Measurements from ENCODE around the gene EPHB4. TPM values are rescaled to one million over a fixed set of nuclear protein-coding genes. Genes with fewer than 3 reads are reported as not detected.

The EPHB4 gene
- total and polyA plus RNA-seq, 12 donors: 13.8 to 41.6 (median 21.0) TPM

DNA sequence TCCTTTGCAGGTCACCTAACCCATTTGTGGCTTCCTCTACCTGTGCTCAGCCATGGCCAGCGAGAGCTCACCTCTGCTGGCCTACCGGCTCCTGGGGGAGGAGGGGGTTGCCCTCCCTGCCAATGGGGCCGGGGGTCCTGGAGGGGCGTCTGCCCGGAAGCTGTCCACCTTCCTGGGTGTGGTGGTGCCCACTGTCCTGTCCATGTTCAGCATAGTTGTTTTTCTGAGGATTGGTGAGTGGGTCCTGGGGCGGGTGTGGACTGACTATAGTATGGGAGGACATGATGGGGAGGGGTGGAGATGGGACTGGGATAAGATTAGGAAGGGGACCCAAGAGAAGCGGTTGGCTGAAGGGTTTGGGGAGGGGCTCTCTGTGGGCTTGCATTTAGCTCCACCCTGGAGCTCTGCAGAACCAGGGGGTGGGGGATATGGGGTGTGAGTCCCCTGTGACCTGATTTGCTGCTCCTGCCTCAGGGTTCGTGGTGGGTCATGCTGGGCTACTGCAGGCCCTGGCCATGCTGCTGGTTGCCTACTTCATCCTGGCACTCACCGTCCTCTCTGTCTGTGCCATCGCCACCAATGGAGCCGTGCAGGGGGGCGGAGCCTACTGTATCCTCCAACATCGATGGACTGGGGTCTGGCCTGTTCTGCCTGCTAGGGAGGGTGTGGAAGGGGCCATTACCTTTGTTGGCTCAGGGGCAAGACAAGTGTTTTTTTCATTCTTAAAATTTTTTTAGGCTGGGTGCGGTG is 27.0 kb upstream of the EPHB4 start:
- no peak for DNase-seq
- WGBS, 2 donors: 91% methylated on average over 14 of the region's 14 CpGs
- Histone ChIP-seq H3K27me3 (no peaks in the 10 kb centered on the region), H3K4me1 (peaks cover 8 to 21% (median 16%) of the 10 kb centered on the region in 9 donors), H3K4me3 (peak overlapping the region in 1 of 10 donors; percentile 91), H3K36me3 (peaks cover 0 to 42% (median 0%) of the 10 kb centered on the region in 9 donors), H3K27ac (no peak overlapping the region), H3K9me3 (no peaks in the 10 kb centered on the region)
- ATAC-seq: no peak
- intact Hi-C loops (cut with DNase I): loop anchor here in 7 of 10 donors (5.0 to 10.0 kb wide), 5 partner anchors 52 to 380 kb away; partner anchors contain the start of genes POP7 (in 4 of the 7) and TSC22D4 (in 1 of the 7)
- TF ChIP-seq, protein P1, sequence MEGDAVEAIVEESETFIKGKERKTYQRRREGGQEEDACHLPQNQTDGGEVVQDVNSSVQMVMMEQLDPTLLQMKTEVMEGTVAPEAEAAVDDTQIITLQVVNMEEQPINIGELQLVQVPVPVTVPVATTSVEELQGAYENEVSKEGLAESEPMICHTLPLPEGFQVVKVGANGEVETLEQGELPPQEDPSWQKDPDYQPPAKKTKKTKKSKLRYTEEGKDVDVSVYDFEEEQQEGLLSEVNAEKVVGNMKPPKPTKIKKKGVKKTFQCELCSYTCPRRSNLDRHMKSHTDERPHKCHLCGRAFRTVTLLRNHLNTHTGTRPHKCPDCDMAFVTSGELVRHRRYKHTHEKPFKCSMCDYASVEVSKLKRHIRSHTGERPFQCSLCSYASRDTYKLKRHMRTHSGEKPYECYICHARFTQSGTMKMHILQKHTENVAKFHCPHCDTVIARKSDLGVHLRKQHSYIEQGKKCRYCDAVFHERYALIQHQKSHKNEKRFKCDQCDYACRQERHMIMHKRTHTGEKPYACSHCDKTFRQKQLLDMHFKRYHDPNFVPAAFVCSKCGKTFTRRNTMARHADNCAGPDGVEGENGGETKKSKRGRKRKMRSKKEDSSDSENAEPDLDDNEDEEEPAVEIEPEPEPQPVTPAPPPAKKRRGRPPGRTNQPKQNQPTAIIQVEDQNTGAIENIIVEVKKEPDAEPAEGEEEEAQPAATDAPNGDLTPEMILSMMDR (IDR thresholded peaks at IDR 0.05): no peak

DNA sequence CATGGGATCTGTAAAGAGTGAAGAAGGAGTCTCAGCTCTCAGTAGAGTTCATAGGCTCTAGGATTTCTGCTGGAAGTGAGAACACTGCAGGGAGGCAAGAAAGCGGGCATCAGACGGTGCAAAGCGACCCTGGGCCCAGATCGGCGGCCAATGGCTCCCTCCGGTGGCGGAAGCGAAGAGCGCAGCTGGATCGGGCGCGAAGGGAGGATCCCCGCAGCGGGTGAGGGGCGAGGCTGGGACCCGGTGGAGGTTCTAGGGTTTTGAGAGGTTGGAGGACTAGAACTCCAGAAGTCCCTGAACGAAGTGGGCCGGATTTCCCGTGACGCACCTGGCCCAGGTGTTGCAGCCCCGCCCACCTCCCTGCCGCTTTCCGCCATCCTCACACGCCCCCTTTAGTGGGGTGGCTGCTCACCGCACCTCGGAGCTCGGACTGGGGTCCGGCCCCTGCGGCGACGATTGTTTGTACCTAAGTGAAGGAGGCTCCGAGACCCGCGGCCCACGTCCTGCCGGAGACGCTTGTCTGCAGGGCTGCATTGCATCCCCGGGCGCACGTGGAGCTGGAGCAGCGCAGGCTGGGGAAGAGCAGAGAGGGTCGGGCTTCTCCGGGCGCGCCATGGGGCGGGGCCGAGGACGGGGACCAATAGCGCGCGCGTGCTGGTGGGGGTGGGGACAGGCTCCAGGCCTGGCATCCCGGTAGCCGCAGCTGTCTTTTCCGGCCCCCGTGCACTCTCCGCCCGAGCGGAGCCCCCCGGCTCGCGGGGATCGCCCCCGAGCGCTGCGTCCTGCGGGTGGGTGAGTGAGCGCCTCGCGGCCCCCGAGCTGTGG is 24.9 kb upstream of the EPHB4 start, which contains the start of gene SLC12A9:
TSS of gene SLC12A9 (plus strand) at position 666 of the 825 bp plus-strand sequence. CDS start 1,485 bp downstream, outside the sequence.
- H3K4me3 ChIP-seq: peak within 1 kb of the TSS; percentile 52 to 91 (median 72)
- H3K27me3 ChIP-seq: no peaks in the 10 kb centered on the region
- ATAC-seq (peak; percentile 99 to 100 (median 99)), DNase-seq (peak; percentile 90 to 92)
- H3K4me1 ChIP-seq: peaks cover 8 to 21% (median 16%) of the 10 kb centered on the region in 9 donors
- H3K36me3 ChIP-seq: peaks cover 0 to 23% (median 0%) of the 10 kb centered on the region in 9 donors
- peak within 1 kb of the TSS in 9 of 10 donors; percentile 54 to 90 (median 70) for H3K27ac ChIP-seq
- intact Hi-C loops (cut with DNase I): loop anchor here (1.0 to 10.0 kb wide), 9 partner anchors 27 to 377 kb away; partner anchors contain the start of genes POP7 (in 4 of the 10) and TSC22D4 (in 1 of the 10)
- no peaks in the 10 kb centered on the region for H3K9me3 ChIP-seq
- WGBS, 2 donors: 1% methylated on average over 65 to 71 of the region's 71 CpGs
- TF ChIP-seq, protein P1 (IDR thresholded peaks at IDR 0.05): peak; percentile 76 to 99 (median 95)

DNA sequence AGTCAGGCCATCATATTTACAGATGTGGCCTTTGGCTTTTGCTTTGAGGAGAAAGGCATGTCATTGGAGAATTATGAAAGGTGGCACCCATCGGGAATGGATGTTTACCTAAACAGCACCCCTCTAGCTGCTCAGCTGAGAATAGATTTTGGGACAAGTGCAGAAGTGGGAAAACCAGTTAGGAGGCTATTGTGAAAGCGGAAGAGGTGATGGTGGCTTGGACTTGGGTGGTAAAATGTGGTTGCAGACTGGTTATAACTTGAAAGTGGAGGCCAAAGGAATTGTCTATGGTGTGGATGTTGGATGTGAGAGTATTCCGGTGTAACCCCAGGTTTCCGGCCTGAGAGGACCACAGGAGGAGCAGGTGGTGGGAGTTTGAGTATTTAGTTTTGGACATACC is 20.0 kb upstream of the EPHB4 start:
- TF ChIP-seq, protein P1 (IDR thresholded peaks at IDR 0.05): no peak
- Histone ChIP-seq H3K36me3 (no peaks in the 10 kb centered on the region), H3K27me3 (no peaks in the 10 kb centered on the region), H3K4me3 (no peak overlapping the region), H3K4me1 (peaks cover 4 to 15% (median 8%) of the 10 kb centered on the region in 9 donors), H3K9me3 (no peaks in the 10 kb centered on the region), H3K27ac (no peak overlapping the region)
- ATAC-seq (no peak), DNase-seq (no peak)
- WGBS, 2 donors: 96 to 98% methylated on average over 4 of the region's 4 CpGs
- intact Hi-C loops (cut with DNase I): no loop called here

DNA sequence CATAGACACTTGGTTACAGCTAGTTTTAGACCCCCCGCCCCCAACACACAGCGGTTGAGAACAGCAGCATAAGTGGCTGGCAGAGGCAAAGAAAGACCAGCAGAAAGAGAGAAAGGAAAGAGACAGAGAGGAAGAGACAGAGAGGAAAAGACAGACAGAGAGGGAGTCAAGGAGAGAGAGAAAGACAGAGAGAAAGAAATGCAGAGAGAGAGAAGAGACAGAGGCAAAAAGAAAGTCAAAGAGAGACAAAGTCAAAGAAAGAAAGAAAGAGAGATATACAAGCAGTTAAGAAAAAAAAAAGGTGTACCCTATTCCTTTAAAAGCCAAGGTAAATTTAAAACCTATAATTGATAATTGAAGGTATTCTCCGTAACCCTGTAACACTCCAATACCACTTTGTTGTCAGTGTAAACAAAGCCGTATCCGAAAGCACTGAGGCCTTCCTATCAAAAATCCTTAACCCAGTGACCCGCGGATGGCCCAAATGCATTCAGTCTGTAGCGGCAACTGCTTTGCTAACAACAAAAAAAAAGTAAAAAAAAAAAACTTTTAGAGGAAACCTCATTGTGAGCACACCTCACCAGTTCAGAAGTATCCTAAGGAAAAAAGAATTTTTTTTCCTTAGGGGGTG is 13.3 kb upstream of the EPHB4 start:
- Histone ChIP-seq H3K4me1 (peaks cover 0 to 28% (median 12%) of the 10 kb centered on the region in 9 donors), H3K9me3 (no peaks in the 10 kb centered on the region), H3K36me3 (no peaks in the 10 kb centered on the region), H3K27ac (no peak overlapping the region), H3K27me3 (no peaks in the 10 kb centered on the region), H3K4me3 (no peak overlapping the region)
- intact Hi-C loops (cut with DNase I): no loop called here
- WGBS, 2 donors: 67 to 71% methylated on average over 8 of the region's 8 CpGs
- TF ChIP-seq, protein P1 (IDR thresholded peaks at IDR 0.05): no peak
- ATAC-seq (no peak), DNase-seq (no peak)
